Measurements from ENCODE around the gene RAPSN. TPM values are rescaled to one million over a fixed set of nuclear protein-coding genes. Genes with fewer than 3 reads are reported as not detected.
A peak's percentile ranks its signal among the peaks of the same experiment; 100 is the strongest.

The RAPSN gene
- total RNA-seq, 1 donor from 2014 or later = 0.16 TPM

DNA sequence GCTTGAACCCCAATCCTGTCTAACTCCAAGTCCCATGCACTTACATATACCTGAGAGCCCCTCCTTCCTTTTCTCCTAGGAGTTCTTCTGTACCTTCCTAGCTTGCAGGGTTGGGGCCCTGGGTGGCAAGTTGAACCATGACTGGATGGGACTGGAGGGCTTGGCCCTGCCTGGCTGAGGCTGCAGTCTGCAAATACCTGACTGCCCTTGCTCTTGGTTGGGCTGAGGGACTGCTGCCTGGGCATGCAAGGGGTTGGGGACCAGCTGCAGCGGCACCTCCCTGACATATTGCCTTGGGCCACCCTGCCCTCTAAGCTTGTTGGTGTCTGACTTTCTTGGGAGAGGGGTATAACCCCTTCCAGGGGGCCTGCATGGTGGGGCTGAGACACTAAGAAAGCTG lies 50.4 kb downstream of the RAPSN start:
- Mint-ChIP-seq H3K27me3 (ENCODE audit: low read depth) (no peaks in the 10 kb centered on the region), H3K4me1 (peaks cover 9% of the 10 kb centered on the region), H3K9me3 (no peaks in the 10 kb centered on the region), H3K36me3 (ENCODE audit: low read depth) (no peaks in the 10 kb centered on the region), H3K27ac (ENCODE audit: unreplicated experiment) (no peak overlapping the region), H3K4me3 (no peak overlapping the region)
- TF ChIP-seq, protein P1, sequence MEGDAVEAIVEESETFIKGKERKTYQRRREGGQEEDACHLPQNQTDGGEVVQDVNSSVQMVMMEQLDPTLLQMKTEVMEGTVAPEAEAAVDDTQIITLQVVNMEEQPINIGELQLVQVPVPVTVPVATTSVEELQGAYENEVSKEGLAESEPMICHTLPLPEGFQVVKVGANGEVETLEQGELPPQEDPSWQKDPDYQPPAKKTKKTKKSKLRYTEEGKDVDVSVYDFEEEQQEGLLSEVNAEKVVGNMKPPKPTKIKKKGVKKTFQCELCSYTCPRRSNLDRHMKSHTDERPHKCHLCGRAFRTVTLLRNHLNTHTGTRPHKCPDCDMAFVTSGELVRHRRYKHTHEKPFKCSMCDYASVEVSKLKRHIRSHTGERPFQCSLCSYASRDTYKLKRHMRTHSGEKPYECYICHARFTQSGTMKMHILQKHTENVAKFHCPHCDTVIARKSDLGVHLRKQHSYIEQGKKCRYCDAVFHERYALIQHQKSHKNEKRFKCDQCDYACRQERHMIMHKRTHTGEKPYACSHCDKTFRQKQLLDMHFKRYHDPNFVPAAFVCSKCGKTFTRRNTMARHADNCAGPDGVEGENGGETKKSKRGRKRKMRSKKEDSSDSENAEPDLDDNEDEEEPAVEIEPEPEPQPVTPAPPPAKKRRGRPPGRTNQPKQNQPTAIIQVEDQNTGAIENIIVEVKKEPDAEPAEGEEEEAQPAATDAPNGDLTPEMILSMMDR (conservative IDR thresholded peaks at IDR 0.05) = no peak
- no peak for DNase-seq (ENCODE audit: low read depth, low spot score)

DNA sequence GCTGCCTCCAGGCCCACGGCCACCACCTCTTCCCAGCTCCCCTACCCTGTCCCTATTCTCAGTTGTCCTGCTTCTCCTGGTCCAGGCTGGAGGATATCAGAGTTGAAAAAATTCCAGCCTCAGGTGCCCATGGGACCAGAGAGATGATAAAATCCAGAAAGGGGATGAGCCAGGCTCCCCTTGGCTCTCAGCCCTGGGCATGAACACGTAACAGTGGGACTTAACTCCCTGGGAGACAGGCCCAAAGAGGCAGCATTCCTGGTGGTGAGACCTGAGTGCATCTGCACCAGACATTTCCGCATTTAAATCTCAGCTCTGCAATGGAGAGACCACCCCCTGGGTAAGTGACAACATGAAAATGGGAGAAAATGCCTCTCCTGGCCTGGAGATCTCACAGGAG lies 50.9 kb downstream of the RAPSN start:
- no peak overlapping the region for H3K27ac Mint-ChIP-seq (ENCODE audit: unreplicated experiment)
- H3K4me3 Mint-ChIP-seq = peak overlapping the region; percentile 31
- TF ChIP-seq, protein P1 (conservative IDR thresholded peaks at IDR 0.05) = no peak
- H3K9me3 Mint-ChIP-seq = no peaks in the 10 kb centered on the region
- H3K36me3 Mint-ChIP-seq (ENCODE audit: low read depth) = no peaks in the 10 kb centered on the region
- DNase-seq (ENCODE audit: low read depth, low spot score) = no peak
- peaks cover 9% of the 10 kb centered on the region for H3K4me1 Mint-ChIP-seq
- H3K27me3 Mint-ChIP-seq (ENCODE audit: low read depth) = no peaks in the 10 kb centered on the region

DNA sequence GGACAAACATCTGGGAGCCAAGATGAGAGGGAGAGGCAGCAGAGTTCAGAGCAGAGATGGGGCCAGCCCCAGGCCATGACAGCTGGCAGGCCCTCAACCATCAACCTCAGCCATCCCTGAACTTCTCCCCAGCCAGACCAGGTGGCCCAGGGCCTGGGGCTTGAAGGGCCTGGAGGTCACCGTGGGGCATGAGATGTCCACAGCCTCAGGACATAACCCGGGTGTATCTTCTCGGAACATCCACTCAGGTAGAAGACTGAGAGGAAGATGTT lies 53.0 kb downstream of the RAPSN start:
- Mint-ChIP-seq H3K27me3 (ENCODE audit: low read depth) (no peaks in the 10 kb centered on the region), H3K9me3 (no peaks in the 10 kb centered on the region), H3K27ac (ENCODE audit: unreplicated experiment) (no peak overlapping the region)

DNA sequence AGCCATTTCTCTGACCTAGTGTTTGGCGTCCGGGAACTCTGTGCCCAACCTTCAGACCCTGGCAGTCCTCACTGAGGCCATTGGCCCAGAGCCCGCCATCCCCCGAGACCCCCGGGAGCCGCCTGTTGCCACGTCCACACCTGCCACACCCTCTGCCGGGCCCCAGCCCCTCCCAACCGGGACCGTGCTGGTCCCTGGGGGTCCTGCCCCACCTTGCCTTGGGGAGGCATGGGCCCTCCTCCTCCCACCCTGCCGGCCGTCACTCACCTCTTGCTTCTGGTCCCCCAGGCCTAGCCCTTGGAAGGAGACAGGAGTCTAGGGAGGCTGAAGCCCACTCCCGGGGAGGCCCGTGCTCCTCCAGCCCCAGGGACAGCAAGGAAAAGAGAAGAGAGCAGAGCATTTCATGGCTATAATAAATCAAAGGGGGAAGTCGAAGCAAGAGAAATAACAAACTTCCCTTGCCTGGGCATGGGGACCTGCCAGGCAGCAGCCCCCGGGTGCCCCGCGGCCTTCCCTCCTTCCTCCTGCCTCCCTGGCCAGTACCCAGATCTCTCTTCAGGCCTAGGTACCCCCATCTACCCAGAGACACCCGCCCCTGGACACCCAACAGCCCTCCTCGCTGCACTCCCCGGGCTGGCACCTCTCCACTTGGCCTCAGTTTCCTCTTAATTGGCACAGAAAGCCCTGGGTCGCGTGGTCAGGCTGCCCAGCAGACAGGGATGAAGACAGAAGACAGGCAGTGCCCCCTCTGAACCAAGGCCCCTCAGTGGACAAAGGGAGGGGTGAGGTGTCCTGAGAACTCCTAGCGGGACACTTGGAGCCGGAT lies 53.5 kb downstream of the RAPSN start:
- Mint-ChIP-seq H3K27ac (ENCODE audit: unreplicated experiment) (peak overlapping the region; percentile 75), H3K4me3 (no peak overlapping the region), H3K4me1 (peaks cover 6% of the 10 kb centered on the region), H3K36me3 (ENCODE audit: low read depth) (no peaks in the 10 kb centered on the region), H3K9me3 (no peaks in the 10 kb centered on the region), H3K27me3 (ENCODE audit: low read depth) (no peaks in the 10 kb centered on the region)
- TF ChIP-seq, protein P1 (conservative IDR thresholded peaks at IDR 0.05) = no peak
- DNase-seq (ENCODE audit: low read depth, low spot score) = no peak

More for the DNA sequence above, 53.0 kb downstream of the RAPSN start:
- Mint-ChIP-seq H3K4me1 (peaks cover 9% of the 10 kb centered on the region), H3K4me3 (no peak overlapping the region), H3K36me3 (ENCODE audit: low read depth) (no peaks in the 10 kb centered on the region)
- TF ChIP-seq, protein P1 (conservative IDR thresholded peaks at IDR 0.05) = no peak
- DNase-seq (ENCODE audit: low read depth, low spot score) = no peak

DNA sequence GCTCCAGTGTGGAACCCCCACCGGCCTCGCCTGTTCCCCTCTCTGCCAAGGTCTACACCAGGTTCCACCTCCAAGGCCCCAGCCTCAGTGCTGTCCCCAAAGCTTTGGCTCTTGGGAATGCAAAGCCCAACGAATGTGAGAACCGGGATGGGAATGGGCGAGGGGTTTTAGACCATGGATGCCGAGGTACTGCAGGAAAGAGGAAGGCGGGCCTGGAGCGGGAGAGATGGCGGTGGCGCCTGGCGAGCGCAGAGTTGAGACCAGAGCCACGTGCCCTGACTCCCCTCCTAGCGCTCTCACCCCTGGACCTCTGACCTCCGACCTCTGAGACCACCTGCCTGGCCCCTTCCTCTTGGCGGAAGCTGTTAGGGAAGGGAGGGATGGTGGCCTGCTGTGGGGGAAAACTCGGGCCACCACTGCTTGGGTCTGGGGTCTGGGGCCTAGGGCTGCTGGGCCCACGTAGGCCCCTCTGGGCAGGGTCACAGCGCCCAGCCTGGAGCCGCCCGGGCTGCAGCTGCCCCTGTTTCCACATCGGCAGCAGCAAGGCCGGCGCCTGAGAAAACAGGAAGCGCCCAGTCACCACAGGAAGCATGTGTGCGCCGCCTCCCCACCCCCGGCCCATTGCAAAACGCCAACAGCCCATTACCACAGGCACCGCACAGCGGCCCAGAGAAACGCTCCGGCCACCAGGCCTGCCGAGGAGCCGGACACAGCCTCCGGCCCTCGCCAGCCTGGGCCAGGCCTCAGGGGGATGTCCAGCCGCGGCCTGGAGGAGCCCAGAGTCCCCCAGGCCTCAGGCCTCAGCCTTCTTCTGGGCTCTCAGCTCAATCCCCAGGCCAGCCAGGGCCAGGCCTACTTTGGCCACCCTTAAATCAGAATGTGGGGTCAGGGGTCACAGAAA lies 54.4 kb downstream of the RAPSN start:
- Mint-ChIP-seq H3K4me1 (peaks cover 1% of the 10 kb centered on the region), H3K27ac (ENCODE audit: unreplicated experiment) (no peak overlapping the region), H3K36me3 (ENCODE audit: low read depth) (no peaks in the 10 kb centered on the region), H3K27me3 (ENCODE audit: low read depth) (no peaks in the 10 kb centered on the region), H3K9me3 (no peaks in the 10 kb centered on the region), H3K4me3 (no peak overlapping the region)
- TF ChIP-seq, protein P1 (conservative IDR thresholded peaks at IDR 0.05) = no peak
- no peak for DNase-seq (ENCODE audit: low read depth, low spot score)
